Pons (tissue), 1 donor: Measurements from ENCODE around the gene ENPP1.
"Not testable (repeated sequence)": the region's sequence is repeated elsewhere in the genome, so short reads cannot be mapped to it uniquely, and the experiment has no call there.

Source experiments
- DNase-seq: peaks from one replicate; pipeline ENCODE4 v3.0.0-alpha.2; 2016; ENCODE audit warnings: low spot score

Gene ENPP1

DNA sequence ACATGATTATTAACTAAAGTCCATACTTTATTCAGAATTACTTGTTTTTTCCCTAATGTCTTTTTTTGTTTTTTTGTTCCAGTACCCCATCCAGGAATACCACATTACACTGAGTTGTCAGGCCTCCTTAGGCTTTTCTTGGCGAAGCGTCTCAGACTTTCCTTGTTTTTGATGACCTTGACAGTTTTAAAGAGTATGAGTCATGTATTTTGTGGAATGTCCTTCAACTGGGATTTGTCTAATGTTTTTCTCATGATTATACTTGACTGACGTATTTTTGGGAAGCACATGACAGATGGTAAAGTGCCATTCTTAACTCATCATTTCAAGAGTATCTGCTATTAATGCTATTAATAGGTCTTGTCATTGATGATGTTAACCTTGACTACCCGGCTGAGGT lies 23.6 kb downstream of the ENPP1 start:
- DNase-seq: no peak

GRCh38 chr6:131831886-131832285 lies 24.1 kb downstream of the ENPP1 start:
- no peak for DNase-seq

GRCh38 chr6:131832363-131832762 lies 24.5 kb downstream of the ENPP1 start:
- DNase-seq: no peak

DNA sequence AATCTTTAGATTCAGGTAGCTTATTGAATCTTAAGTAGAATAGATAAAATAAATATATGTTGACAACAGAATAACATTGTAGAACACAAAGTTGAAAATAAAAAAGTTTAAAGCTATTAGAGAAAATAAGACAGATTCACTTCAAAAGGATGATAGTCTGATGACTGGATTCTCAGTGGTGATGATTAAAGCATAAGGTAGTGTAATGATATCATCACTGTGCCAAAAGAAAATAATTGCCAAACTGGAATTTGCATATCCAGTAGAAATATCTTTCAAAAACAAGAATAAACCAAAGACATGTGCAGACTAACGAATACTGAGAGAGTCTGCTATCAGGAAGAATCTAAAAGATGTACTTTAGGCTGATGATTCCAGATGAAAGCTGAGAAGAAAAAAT lies 30.2 kb downstream of the ENPP1 start:
- no peak for DNase-seq

GRCh38 chr6:131839388-131839787 lies 31.6 kb downstream of the ENPP1 start:
- DNase-seq: no peak

DNA sequence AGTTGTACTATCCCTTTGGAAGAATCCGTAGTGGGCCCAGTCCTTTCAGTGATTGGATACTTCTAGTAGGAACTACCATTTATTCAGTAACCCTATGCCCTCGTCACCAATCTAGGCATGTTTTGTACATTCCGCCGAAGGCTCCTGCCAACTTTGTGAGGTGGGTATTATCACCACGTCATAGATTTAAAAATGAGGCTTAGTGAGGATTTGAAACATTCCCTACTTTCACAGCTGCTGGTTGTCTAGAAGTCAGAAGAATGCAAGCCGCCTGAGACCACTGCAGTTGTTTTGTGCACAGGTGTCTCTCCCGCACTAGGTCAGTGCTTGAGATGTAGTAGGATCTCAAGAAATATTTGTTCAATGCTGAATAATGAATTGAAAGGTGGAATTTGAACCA lies 32.6 kb downstream of the ENPP1 start:
- DNase-seq: no peak

- no peak for DNase-seq
These were observed 33.2 kb downstream of the ENPP1 start for GRCh38 chr6:131840936-131841583.

DNA sequence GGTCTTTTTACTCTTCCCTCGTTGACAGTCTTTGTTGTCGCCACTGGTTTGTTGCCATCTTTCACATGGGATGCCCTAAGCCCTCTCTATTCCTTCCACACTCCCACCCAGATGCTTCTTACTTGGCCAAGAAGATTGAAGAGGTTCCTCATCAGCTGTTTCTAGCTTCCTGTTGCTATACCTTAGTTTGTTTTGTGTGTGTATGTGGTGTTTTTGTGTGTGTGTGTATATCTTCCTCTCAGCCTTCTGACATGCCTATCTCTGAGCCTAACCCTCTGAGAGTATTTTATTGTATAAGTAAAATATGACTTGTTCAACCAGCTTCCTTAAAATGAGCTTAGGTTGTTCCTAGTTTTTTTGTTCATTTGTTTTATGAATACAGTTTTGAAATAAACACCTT lies 35.9 kb downstream of the ENPP1 start:
- no peak for DNase-seq

DNA sequence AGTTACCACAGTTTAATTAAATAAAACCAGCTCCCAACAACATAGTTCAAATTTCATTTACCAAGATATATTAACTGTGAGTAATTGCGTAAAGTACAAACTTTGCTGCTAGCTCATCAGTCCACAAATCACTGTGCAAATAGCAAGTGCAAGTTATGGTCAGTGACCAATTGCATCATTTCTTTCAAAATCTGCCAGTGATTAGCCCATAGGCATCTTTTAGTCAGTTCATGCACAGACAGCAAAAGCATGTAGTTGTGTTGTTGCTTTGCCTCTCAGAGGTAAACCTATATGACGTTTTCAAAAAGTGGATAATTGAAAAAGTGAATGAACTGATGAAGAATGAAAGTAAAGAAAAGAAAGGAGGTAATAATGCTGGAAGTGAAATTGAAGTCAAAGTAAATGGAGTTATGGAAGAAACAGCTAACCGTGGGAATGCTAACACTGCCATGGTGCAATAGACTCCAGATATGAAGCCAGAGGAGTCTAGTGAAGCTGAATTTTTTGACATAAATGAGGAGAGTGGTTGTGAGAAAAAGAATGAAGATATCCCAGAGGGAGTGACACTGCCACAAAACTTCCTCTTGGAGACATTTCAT lies 36.5 kb downstream of the ENPP1 start:
- DNase-seq: no peak

DNA sequence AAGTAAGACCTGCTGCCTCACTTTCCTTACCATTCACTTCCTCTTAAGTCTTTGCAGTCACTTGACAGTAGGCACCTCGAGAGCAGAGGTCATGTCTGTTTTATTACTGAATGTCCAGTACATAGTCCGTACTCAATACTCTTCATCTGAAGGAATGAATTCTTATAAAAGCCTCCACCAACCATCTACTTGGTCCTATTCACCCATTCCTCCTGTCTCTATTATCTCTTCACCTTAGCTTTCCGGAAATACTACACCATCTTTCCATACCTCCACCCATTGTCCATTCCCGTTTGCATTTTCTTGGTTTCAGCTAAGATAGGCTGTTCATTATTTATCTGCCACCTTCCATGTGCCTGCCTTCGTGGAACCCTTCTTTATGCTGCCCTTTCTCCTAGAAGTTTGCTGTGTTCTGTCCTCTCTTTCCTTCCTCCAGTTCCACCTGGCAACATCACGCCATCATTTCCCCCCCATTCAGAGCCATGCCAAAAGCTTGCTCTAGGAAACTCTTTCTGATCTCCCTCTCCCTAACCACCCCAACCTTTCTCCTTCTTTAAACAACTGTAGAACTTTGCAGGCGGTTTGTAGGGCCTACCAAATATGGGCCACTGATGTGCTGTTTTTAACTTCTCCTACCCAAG lies 38.3 kb downstream of the ENPP1 start:
- DNase-seq: no peak

- DNase-seq: no peak
These were observed 39.1 kb downstream of the ENPP1 start for GRCh38 chr6:131846905-131847304.

- no peak for DNase-seq
These were observed 42.0 kb downstream of the ENPP1 start for GRCh38 chr6:131849799-131850198.

GRCh38 chr6:131851049-131851769 lies 43.4 kb downstream of the ENPP1 start:
- no peak for DNase-seq

- no peak for DNase-seq
These were observed 44.4 kb downstream of the ENPP1 start for GRCh38 chr6:131852200-131852599.

GRCh38 chr6:131854803-131855202 lies 47.0 kb downstream of the ENPP1 start:
- DNase-seq: no peak

DNA sequence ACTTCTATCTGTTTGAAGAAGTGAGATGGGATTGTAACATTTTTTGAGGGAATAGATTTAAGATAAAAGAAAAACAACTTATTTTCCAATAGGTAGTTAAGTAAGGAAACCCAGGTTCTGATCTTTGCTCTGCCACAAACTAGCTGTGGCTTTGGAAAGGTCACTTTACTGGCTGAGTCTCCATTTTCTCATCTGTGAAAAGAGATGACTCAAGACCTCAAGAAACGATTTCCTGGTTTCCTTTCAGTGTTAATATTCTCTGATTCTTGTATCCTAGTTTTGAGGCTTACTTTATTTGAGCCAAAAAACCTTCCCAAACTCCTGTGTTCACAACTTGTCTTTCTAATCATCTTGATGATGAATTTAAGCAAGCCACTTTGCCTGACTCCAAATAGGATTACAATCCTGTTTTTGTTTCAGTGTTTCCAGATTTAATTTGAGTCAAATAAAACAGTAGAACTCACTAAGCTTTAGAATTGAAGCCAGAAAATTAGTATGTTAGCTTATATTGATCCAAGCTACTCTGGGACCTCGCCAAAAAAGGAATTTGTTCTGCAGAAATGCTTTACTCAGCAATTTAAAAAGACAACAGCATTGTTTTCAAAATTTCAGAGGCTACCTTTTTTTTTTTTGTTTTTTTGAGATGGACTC lies 51.1 kb downstream of the ENPP1 start:
- DNase-seq: no peak

DNA sequence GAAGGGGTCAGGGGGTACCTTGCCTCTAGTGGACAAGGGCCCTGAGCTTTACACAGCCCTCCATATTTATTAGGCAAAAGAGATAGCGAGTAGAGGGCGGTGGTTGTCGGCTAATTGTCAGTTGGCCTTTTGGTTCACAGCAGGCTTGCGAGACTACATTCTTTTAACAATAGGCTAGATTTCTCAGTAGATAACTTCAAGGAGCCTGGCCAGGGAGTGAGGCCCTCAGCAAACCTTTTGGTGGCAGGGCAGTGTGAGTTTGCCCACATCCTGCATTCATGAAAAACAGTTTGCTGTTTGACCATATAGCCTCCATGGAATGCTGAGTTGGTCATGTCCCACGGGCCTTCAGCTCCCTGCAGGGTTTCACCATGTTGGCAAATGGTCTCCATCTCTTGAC lies 51.8 kb downstream of the ENPP1 start:
- not testable (repeated sequence) for DNase-seq

GRCh38 chr6:131861381-131861780 lies 53.6 kb downstream of the ENPP1 start:
- DNase-seq: no peak

DNA sequence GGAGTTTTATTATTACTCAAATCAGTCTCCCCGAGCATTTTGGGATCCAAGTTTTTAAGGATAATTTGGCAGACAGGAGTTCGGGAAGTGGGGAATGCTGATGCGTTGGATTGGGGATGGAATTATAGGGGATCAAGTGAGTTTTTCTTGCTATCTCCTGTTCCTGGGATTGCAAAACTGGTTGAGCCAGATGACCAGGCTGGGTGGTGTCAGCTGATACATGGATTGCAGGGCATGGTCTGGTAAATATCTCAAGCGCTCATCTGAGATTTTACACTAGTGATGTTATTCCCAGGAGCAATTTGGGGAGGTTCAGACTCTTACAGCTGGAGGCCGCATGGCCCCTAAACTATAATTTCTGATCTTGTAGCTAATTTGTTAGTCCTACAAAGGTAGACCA lies 54.7 kb downstream of the ENPP1 start:
- no peak for DNase-seq

DNA sequence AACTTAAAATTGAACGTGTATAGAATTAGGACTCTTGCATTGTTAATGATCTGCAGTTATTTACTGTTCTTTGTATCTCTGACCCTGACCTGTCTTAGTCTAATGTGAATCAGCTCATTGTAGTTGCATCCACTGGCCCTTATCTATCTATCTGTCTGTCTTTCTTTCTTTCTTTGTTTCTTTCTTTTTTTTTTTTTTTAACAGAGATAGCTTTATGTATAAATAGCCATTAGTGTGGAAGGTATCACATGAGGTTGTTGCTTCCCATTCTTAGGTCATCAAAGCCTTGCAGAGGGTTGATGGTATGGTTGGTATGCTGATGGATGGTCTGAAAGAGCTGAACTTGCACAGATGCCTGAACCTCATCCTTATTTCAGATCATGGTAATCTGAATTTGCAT lies 59.9 kb downstream of the ENPP1 start:
- DNase-seq: no peak

- DNase-seq: no peak
These were observed 61.0 kb downstream of the ENPP1 start for GRCh38 chr6:131868836-131869235.

DNA sequence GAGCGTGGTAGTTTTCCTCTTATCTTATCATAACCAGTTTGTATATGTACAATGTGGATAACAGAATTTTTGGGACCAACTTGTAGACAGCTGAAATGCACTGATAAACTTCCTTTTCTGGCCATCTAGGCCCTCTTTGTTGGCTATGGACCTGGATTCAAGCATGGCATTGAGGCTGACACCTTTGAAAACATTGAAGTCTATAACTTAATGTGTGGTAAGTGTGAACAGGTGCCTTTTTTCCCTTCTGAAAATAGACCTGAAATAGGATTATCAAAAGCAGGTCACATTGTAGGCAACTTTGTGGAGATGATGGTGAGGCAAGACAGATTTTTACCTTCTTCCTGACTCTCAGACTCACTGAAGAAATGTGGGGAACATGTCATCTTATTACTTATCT lies 67.8 kb downstream of the ENPP1 start:
- no peak for DNase-seq

DNA sequence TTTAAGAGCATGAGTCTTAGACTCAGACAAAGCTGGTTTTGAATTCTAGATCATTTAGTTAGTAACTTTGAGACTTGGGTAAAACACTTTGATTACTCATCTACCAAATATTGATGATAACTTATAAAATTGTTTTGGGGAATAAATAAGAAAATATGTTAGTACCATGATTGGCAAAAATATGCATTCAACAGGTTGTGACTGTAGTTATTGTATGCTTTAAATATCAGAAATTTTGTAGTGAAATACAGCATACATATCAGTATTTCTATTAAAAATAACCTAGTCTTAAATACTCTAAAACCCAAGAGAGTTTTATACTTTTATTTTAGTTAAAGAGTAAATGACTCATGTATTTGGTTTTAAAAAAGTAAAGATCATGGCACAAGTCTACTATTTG lies 68.7 kb downstream of the ENPP1 start:
- DNase-seq: no peak
